ENCODE results near the gene ITK.

ITK gene

DNA sequence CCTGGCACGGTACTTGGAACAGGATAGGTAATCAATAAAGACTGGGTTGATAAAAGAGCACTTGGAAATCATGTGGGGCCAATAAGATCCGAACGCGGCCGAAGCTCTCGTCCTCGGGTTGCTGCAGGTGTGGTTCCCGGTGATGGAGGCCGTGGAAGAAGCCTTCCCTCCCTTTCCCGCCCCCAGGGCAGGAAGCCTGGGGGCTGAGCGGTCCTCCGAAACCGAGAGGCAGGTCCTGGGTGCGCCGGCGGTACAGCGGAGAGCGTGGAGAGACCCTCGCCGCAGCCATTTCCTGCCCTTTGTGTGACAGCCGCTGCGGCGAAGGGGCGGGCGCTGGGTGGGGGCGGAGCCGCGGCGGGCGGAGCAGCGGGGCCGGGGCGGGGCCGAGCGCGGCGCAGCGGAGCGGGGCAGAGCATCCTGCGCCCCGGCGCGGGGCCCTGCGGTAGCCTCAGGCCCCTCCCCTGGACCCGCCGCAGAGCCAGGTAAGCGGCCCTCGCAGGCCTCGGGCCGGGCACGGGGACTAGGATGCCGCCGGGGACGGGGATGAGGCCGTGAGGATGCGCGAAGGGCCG is 85.2 kb downstream of the ITK start, which contains the start of gene CYFIP2:
CYFIP2 (plus strand) TSS at position 410 of the 572 bp plus-strand sequence. CDS start 19,239 bp downstream, outside the sequence.
- H3K27me3 ChIP-seq (ENCODE audit: insufficient read depth, low read depth): no peaks in the 10 kb centered on the region
- peaks cover 45% of the 10 kb centered on the region for H3K4me1 ChIP-seq (ENCODE audit: low read depth, poor library complexity, severe bottlenecking)
- no peaks in the 10 kb centered on the region for H3K36me3 ChIP-seq (ENCODE audit: insufficient read depth)
- no peaks in the 10 kb centered on the region for H4K20me1 ChIP-seq (ENCODE audit: insufficient read depth)
- peak within 1 kb of the TSS; percentile 57 for H3K4me2 ChIP-seq
- H3K9ac ChIP-seq: peak within 1 kb of the TSS; percentile 60; the same call in 1 of the 2 replicates
- peak within 1 kb of the TSS; percentile 30; the same call in 1 of the 2 replicates for H3K27ac ChIP-seq
- H2AFZ ChIP-seq (ENCODE audit: low read depth): peak within 1 kb of the TSS; percentile 88
- no peak within 1 kb of the TSS for H3K4me3 ChIP-seq (IDR thresholded peaks at IDR 0.05; ENCODE audit: insufficient read depth, low read depth, low read length)
- H3K79me2 ChIP-seq (ENCODE audit: insufficient read depth, low read depth): peaks cover 39% of the 10 kb centered on the region
- TF ChIP-seq CTCF (conservative IDR thresholded peaks at IDR 0.05; ENCODE audit: low read depth, low read length): no peak

- Histone ChIP-seq H4K20me1 (ENCODE audit: insufficient read depth) (no peaks in the 10 kb centered on the region), H3K9ac (peak overlapping the region; percentile 60; the same call in 1 of the 2 replicates), H3K27ac (0 out of 2 replicates have a peak overlapping the region, but pooled peaks have one; percentile 30), H3K4me1 (ENCODE audit: low read depth, poor library complexity, severe bottlenecking) (peaks cover 52% of the 10 kb centered on the region), H3K79me2 (ENCODE audit: insufficient read depth, low read depth) (peaks cover 42% of the 10 kb centered on the region), H3K36me3 (ENCODE audit: insufficient read depth) (no peaks in the 10 kb centered on the region), H3K27me3 (ENCODE audit: insufficient read depth, low read depth) (no peaks in the 10 kb centered on the region), H3K4me3 (IDR thresholded peaks at IDR 0.05; ENCODE audit: insufficient read depth, low read depth, low read length) (no peak overlapping the region), H3K4me2 (peak overlapping the region; percentile 57; the same call in 1 of the 2 replicates), H2AFZ (ENCODE audit: low read depth) (peak overlapping the region; percentile 34)
- no peak for TF ChIP-seq CTCF (conservative IDR thresholded peaks at IDR 0.05; ENCODE audit: low read depth, low read length)
These were observed 85.8 kb downstream of the ITK start for GRCh38 chr5:157266286-157267007.

DNA sequence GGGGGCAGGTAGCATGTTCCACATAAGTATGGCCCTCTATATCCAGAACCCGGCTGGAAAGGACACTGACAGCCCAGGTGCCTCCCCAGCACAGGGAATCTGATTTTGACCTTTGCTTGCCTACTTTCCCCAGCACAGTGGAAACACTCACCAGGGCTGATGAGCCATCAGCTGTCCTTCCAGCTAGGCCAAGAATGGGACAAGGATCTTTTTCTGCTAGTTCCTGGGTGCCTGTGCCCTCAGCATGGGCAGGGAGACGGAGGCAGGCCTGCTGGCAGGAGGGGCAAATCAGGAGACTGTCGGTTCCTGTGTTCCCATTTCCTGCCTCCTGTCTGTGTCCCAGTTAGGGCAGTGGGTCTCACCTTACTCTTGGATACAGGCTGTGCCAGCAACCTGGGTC is 86.4 kb downstream of the ITK start:
- Histone ChIP-seq H3K27ac (no peak overlapping the region), H3K79me2 (ENCODE audit: insufficient read depth, low read depth) (peaks cover 42% of the 10 kb centered on the region), H3K4me1 (ENCODE audit: low read depth, poor library complexity, severe bottlenecking) (peaks cover 55% of the 10 kb centered on the region), H2AFZ (ENCODE audit: low read depth) (no peak overlapping the region), H3K9ac (peak overlapping the region; percentile 60; the same call in 1 of the 2 replicates), H4K20me1 (ENCODE audit: insufficient read depth) (no peaks in the 10 kb centered on the region), H3K4me3 (IDR thresholded peaks at IDR 0.05; ENCODE audit: insufficient read depth, low read depth, low read length) (no peak overlapping the region), H3K36me3 (ENCODE audit: insufficient read depth) (no peaks in the 10 kb centered on the region), H3K4me2 (peak overlapping the region; percentile 57; the same call in 1 of the 2 replicates), H3K27me3 (ENCODE audit: insufficient read depth, low read depth) (no peaks in the 10 kb centered on the region)
- TF ChIP-seq CTCF (conservative IDR thresholded peaks at IDR 0.05; ENCODE audit: low read depth, low read length): no peak

GRCh38 chr5:157267761-157268480 is 87.3 kb downstream of the ITK start:
- Histone ChIP-seq H3K4me3 (IDR thresholded peaks at IDR 0.05; ENCODE audit: insufficient read depth, low read depth, low read length) (no peak overlapping the region), H4K20me1 (ENCODE audit: insufficient read depth) (no peaks in the 10 kb centered on the region), H3K36me3 (ENCODE audit: insufficient read depth) (no peaks in the 10 kb centered on the region), H3K27ac (no peak overlapping the region), H3K4me1 (ENCODE audit: low read depth, poor library complexity, severe bottlenecking) (peaks cover 64% of the 10 kb centered on the region), H3K9ac (no peak overlapping the region), H3K27me3 (ENCODE audit: insufficient read depth, low read depth) (no peaks in the 10 kb centered on the region), H2AFZ (ENCODE audit: low read depth) (no peak overlapping the region), H3K4me2 (peak overlapping the region; percentile 57), H3K79me2 (ENCODE audit: insufficient read depth, low read depth) (peaks cover 43% of the 10 kb centered on the region)
- no peak for TF ChIP-seq CTCF (conservative IDR thresholded peaks at IDR 0.05; ENCODE audit: low read depth, low read length)
